ENCODE results near the gene HYAL1.
"Not testable (repeated sequence)": the region's sequence is repeated elsewhere in the genome, so short reads cannot be mapped to it uniquely, and the experiment has no call there.

HYAL1 gene

DNA sequence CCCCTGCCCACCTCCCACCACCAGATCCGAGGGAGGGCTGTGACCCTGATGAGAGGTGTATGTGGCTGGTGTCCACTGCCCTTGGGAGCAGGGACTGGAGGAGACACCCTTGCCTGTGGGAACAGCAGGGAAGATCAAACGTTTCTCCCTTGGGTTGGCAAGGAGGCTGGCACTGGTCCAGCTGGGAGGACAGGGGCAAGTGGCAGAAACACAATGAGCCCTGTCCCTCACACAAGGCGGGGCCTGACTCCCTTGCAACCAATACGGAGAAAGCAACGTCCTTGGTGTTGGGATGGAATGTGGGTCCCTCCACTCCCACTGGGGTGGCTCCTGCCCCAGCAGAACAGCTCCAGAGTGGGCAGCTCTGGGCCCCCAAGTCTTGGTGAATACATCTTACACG lies 13.9 kb upstream of the HYAL1 start:
- DNase-seq (ENCODE audit: low spot score): no peak
- TF ChIP-seq, protein P1, sequence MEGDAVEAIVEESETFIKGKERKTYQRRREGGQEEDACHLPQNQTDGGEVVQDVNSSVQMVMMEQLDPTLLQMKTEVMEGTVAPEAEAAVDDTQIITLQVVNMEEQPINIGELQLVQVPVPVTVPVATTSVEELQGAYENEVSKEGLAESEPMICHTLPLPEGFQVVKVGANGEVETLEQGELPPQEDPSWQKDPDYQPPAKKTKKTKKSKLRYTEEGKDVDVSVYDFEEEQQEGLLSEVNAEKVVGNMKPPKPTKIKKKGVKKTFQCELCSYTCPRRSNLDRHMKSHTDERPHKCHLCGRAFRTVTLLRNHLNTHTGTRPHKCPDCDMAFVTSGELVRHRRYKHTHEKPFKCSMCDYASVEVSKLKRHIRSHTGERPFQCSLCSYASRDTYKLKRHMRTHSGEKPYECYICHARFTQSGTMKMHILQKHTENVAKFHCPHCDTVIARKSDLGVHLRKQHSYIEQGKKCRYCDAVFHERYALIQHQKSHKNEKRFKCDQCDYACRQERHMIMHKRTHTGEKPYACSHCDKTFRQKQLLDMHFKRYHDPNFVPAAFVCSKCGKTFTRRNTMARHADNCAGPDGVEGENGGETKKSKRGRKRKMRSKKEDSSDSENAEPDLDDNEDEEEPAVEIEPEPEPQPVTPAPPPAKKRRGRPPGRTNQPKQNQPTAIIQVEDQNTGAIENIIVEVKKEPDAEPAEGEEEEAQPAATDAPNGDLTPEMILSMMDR (IDR thresholded peaks at IDR 0.05; ENCODE audit: extremely low read depth, missing control alignments): no peak

DNA sequence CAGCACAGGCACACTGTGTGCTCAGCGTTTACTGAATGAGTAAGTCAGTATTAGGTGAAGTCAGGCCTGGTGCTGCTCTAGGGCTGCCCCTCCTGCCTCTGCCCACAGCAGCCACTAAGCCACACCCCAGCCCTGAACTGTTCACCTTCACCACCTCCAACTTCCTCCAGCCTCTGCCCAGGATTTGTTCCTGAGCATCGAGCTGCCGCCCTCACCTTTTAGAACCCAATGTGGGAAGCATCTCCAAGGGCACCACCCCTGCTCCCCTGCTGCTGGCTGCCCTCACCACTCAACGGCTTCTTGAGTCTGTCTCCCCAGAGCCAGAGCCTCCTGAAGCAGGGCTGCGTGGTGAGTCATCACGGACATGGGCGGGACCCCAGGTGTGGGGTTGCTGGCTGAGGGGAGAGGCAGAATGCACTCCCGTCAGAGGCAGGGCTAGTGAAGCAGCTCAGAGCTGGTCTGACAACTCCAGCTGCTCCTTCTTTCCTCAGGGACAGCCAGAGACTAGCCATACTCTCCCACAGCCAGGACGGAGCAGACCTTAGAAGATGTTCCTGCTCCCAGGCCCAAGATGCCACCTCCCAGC lies 13.4 kb upstream of the HYAL1 start:
- DNase-seq (ENCODE audit: low spot score): no peak
- TF ChIP-seq, protein P1 (IDR thresholded peaks at IDR 0.05; ENCODE audit: extremely low read depth, missing control alignments): no peak

DNA sequence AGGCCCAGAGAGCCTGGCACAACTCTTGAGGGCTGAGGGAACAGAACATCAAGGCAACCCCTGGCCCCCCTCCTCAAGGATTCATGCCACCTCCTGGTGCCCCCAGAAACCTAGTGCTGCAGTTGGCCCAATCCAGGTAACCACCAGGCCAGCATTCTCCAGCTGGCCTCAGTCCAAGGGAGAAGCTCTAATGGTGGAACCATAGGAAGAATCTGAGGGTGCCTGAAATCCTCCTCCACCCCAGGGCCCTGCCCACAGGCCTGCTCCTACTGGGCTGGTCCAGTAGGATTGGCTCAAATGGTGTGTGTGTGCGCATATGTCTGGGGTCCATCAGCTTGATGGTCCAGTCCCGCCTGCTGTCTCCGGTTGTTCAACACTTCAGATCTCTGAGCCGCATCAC lies 11.4 kb upstream of the HYAL1 start:
- TF ChIP-seq, protein P1 (IDR thresholded peaks at IDR 0.05; ENCODE audit: extremely low read depth, missing control alignments): no peak

DNA sequence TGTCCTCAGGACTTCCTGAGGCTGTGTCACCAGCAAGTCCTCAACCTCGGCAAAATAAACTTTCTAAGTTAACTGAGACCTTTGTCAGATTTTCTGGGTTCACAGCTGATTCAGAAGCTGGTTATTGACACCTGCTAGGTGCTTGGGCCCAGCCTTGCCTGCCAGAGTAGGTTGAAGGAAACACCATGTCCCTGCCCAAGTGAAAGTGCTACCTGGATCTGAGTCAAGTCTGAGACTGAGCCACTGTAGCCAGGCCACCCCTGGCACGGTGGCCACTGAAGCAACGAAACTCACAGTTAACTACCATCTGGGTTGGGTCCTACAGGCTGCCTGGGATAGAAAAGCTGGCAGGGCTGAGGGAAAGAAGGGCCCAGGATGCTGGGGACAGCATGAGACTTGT lies 11.0 kb upstream of the HYAL1 start:
- DNase-seq (ENCODE audit: low spot score): no peak
- TF ChIP-seq, protein P1 (IDR thresholded peaks at IDR 0.05; ENCODE audit: extremely low read depth, missing control alignments): no peak

More for the DNA sequence above, 11.4 kb upstream of the HYAL1 start:
- DNase-seq (ENCODE audit: low spot score): no peak

DNA sequence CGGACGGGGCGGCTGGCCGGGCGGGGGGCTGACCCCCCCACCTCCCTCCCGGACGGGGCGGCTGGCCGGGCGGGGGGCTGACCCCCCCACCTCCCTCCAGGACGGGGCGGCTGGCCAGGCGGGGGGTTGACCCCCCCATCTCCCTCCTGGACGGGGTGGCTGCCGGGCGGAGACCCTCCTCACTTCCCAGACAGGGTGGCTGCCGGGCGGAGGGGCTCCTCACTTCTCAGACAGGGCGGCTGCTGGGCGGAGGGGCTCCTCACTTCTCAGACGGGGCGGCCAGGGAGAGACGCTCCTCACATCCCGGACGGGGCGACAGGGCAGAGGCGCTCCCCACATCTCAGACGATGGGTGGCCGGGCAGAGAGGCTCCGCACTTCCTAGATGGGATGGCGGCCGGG lies 8.7 kb upstream of the HYAL1 start:
- DNase-seq (ENCODE audit: low spot score): not testable (repeated sequence)

DNA sequence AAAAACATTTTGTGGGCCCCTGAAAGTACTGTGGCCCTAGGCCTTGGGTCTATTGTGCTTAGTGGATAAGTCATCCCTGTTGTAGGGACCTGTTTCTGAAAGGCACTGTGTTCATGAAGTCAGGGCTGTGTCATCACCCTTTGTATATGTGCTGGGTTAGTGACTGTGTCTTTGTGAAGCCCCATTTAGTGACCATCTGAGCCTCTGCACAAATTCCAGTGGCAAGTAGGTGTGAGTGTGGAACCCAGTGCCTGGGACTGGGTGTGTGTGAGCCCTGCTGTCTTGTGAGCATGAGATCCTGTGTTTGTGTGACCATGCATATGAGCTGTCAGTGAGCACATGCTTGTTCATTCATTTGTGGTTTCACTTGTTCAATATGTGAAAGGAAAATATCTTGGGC lies 1.2 kb upstream of the HYAL1 start:
- no peak for DNase-seq (ENCODE audit: low spot score)
- TF ChIP-seq, protein P1 (IDR thresholded peaks at IDR 0.05; ENCODE audit: extremely low read depth, missing control alignments): no peak

DNA sequence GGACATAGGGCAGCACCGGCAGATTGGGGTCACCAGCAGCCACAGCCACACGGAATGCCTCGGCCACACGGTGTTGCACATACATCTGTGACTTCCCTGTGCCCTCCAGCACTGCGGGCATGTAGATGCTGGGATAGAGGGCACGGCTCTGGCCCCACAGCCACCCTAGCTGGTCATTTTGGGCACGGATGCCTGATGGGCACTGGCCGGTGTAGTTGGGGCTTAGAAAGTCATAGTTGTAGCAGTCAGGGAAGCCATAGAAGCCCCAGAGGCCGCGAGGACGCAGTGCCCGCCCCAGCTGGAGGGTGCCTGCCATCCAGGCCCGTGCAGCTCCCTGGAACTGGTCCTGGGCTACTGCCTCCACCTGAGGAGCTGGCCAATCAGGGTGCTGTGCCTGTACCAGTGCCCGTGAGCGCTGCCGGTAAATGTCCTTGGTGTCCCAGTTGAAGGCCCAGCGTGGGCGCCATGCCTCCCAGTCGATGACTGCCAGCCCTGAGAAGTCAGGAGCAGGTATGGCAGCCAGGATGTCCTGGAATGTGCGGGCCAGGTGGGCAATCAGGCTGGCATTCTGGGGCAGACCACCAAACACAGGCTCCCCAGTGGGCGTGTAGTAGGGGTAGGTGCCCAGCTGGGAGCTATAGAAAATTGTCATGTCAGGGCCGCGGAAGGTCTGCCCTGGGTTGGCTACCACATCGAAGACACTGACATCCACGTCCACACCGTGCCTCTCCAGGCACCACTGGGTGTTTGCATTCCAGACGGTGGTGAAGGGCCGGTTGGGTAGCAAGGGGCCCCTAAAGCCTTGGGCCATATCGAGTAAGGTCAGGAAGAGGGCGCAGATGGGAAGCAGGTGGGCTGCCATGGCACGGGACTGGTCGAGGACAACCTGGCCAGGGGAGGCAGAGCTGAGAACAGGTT lies 1.0 kb downstream of the HYAL1 start:
- DNase-seq (ENCODE audit: low spot score): no peak
- TF ChIP-seq, protein P1 (IDR thresholded peaks at IDR 0.05; ENCODE audit: extremely low read depth, missing control alignments): no peak
